ENCODE data around the gene KRTAP5-5.
A peak's percentile ranks its signal among the peaks of the same experiment; 100 is the strongest.

Gene KRTAP5-5

DNA sequence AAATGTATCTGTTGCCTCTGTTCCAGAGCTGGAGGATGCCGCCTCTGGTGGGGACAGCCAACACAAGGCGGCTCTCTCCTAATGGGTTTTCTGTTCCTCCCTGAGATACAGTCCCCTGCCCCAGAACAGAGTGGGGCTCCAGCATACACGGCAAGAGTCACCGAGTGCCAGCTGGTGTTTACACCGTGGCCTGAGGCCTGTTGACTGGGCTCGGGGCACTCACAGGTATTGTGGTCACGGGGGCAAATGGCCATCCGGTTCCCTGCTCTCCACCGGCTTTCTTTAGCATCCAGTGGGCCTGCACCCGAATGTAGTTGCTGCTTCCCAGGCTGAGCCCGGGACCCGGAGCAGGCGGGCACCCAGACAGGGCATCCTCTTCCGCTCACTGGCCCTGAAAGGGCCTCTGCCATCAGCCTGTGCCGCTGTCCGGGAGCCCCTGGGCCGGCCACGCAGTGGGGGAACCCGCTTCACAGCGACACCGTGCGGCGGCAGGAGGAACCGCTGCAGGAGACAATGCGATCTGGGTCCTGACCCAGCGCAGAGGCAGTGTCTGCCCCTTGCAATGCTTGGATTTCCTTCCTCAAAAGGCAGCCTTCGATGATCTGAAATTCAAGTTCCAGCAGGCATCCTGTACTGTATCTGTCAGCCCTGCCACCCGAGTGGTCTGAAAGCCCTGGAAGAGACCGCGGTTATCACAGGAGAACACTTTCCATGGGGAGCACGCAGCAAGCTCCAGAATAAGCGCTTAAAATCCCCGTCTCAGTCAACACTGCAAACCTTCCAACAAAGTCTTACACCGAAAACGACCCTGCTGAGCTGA is 859 bp upstream of the KRTAP5-5 start:
- H3K27ac ChIP-seq: no peak overlapping the region
- TF ChIP-seq, protein P1, sequence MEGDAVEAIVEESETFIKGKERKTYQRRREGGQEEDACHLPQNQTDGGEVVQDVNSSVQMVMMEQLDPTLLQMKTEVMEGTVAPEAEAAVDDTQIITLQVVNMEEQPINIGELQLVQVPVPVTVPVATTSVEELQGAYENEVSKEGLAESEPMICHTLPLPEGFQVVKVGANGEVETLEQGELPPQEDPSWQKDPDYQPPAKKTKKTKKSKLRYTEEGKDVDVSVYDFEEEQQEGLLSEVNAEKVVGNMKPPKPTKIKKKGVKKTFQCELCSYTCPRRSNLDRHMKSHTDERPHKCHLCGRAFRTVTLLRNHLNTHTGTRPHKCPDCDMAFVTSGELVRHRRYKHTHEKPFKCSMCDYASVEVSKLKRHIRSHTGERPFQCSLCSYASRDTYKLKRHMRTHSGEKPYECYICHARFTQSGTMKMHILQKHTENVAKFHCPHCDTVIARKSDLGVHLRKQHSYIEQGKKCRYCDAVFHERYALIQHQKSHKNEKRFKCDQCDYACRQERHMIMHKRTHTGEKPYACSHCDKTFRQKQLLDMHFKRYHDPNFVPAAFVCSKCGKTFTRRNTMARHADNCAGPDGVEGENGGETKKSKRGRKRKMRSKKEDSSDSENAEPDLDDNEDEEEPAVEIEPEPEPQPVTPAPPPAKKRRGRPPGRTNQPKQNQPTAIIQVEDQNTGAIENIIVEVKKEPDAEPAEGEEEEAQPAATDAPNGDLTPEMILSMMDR (conservative IDR thresholded peaks at IDR 0.05): peak; percentile 85

DNA sequence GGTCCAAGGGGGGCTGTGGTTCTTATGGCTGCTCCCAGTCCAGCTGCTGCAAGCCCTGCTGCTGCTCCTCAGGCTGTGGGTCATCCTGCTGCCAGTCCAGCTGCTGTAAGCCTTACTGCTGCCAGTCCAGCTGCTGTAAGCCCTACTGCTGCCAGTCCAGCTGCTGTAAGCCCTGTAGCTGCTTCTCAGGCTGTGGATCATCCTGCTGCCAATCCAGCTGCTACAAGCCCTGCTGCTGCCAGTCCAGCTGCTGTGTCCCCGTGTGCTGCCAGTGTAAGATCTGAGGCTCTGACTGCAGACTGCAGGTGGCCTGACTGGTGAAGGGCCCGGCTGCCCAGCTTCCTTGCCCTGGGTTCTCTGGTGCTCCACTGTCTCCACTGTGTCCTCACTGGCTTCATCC is 696 bp downstream of the KRTAP5-5 start:
- no peak overlapping the region for H3K27ac ChIP-seq
- TF ChIP-seq, protein P1 (conservative IDR thresholded peaks at IDR 0.05): no peak

DNA sequence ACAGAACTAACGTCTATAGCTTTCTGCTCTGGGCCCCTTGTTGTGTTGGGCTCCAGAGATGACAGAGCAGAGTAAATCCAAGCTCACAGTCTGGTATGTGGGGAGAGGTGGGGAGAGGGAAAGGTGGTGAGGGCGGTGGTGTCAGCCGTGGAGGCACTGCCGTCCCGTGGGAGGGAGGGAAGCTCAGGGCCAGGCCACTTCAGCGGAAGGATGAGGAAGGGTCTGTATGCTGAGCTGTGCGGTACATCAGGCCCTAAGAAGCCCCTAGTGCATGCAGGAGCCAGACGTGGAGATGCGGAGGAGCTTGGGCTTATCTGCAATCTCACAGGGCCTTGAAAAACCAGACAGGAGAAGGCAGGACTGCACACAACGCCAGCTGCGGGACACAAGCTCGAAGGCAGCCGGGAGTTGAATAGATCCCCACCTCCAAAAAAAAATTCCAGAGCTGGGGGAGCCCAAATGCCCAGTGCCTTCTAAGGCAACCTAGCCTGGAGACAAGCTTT is 1.5 kb downstream of the KRTAP5-5 start:
- TF ChIP-seq, protein P1 (conservative IDR thresholded peaks at IDR 0.05): no peak
- no peak overlapping the region for H3K27ac ChIP-seq

DNA sequence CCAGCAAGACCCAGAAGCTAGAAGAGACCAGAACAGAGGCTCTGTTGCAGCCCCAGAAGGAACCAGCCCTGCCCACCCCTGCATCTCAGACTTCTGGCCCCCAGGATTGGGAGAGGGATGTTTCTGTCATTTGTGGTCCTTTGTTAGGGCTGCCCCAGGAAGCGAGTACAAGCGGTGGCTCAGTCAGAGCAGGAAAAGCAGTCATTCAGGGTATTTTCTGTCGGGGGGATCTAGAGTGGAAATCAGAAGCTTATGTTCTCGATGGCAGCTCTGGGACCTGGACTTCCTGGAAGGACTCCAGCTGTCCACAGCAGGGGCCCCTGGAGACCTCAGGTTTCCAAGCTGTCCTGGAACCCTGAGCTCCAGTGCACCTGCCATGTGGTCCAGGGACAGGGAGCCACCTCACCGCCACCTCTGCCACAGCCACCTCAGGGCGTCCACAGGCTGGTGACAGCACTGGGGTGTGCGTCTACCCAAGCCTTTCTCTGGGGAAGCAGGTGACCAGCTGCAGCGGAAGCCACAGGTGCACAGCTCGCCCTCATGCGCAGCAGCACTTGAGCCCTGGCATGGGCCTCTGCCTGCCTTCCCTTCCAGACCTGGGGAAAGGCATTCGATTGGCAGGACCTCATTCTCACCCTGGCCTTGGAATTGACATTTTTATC is 2.6 kb downstream of the KRTAP5-5 start:
- TF ChIP-seq, protein P1 (conservative IDR thresholded peaks at IDR 0.05): no peak

DNA sequence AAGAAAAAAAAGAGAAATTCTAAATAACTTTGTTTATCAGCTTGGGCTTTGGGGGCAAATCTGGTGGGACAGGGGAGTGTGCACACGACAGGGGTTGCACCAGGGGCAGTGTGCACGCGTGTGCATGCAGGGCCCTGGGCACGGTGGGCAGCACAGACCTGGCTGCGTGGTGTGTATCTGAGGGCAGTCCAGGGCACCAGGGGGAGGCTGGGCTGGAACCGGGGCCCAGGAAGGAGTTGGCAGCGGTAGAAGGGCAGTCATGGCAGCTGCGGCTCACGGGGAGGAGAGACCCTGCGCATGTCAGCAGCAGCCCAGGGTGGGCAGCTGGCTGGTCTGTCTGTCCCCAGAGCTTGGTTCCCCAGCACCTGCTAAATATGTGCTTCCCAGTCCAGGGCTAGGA is 4.3 kb downstream of the KRTAP5-5 start:
- TF ChIP-seq, protein P1 (conservative IDR thresholded peaks at IDR 0.05): no peak

More for the DNA sequence above, 2.6 kb downstream of the KRTAP5-5 start:
- no peak overlapping the region for H3K27ac ChIP-seq

DNA sequence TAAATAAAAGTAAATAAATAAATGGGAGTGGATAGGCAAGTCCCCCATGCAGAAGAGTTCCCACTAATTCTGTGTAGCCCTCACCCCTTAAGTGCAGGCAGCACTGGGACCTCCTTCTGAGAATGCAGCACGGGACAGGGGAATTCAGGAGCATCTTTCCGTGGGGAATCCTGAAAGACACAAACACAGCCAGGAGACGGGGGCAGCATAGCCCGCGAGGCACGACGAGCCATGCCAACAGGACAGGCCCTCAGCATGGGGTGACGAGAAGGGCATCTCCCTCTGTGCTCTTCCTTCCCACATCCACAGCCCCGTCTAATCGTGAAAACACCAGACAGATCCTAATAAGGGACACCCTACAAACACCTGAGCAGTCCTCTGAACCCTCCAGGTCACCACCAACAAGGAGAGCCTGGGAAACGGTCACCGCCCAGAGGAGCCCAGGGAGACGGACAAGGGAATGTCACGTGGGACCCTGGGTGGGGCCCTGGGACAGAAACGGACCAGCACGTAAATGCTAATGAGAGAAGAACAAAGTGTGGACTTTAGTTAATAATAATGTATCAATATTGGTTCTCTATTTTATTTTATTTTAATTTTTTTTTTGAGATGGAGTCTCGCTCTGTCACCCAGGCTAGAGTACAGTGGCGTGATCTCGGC is 6.8 kb downstream of the KRTAP5-5 start:
- H3K27ac ChIP-seq: no peak overlapping the region
- TF ChIP-seq, protein P1 (conservative IDR thresholded peaks at IDR 0.05): no peak

More for the DNA sequence above, 4.3 kb downstream of the KRTAP5-5 start:
- no peak overlapping the region for H3K27ac ChIP-seq

DNA sequence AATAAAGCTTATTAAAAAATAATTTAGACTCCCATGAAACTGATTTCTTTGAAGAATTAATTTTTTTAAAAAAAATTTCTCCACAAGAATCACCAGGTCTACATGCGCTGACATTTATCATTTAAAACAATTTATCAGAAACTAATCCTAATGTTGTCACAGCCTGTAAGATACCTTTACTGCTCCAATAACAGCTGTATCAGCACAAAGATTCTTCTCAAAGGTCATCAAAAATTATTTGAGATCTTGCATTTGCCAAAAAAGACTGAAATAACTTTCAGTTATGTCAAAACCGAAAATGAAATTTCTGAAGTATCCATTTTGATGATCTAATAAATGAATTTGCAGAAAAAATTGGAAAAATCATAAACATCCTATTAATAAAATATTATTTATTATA is 8.1 kb downstream of the KRTAP5-5 start:
- no peak overlapping the region for H3K27ac ChIP-seq
- TF ChIP-seq, protein P1 (conservative IDR thresholded peaks at IDR 0.05): no peak

Measured in VCaP (cell line).